ENCODE data around the gene TUT4.

GRCh38 chr1:52473039-52473438 is 79.9 kb downstream of the TUT4 start:
- no peak for TF ChIP-seq EZH2 (IDR thresholded peaks at IDR 0.05; ENCODE audit: low read length, missing control alignments)
- no peak for TF ChIP-seq CTCF (conservative IDR thresholded peaks at IDR 0.05 in 1 of 2, IDR thresholded peaks at IDR 0.05 in 1 of 2; ENCODE audit: low read depth in 1 of 2, low read length in 2 of 2)
